ENCODE measurements around the gene FBXO34. TPM values are rescaled to one million over a fixed set of nuclear protein-coding genes. Genes with fewer than 3 reads are reported as not detected.

The FBXO34 gene
- total and polyA plus RNA-seq, 10 of the 15 experiments (the other 5 are each of a cell fraction or from before 2014, with no cell fraction given) = 5.6 to 22.8 (median 17.6) TPM

DNA sequence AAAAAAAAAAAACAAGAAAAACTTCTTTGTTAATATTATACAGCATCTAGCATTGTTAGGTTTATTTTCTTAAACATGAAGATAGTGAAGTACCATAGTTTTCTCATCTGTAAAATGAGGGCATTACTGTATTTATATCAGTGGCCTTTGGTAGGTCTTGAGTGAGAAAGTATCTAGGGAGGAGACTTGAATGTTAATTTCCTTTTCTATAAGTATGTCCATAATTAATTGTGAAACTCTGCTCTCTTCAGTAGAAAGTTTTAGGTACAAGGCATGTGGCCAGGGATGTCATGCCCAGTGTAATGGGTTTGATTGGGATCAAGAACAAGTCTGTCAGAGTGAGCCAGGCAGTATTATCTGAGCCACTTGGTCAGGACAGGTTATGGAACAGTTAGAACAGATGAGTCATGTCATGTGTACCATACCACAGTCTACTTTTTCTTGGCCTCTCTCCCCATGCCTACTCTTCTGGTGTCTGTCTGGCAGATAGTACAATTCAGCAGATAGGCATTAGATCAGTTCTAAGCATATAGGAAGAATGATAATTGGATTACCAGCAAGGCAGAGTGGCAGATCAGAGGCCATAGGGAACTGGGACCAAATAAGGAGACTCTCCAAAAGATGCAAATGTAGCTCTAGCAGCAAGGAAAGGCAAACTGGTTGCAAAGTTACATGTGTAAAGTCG, 30.4 kb downstream of the FBXO34 start:
- no peak overlapping the region; the same call in 1 of the 2 replicates for H3K27ac ChIP-seq (ENCODE audit: control insufficient read depth, insufficient read depth)
- POLR2A ChIA-PET = interaction anchor here (0.7 kb wide), 1 partner anchor 246 kb away, joined by 7 read pairs; no protein-coding TSS in a partner anchor
- DNase-seq (ENCODE audit: low read depth, low spot score) (no peak), ATAC-seq (peak; percentile 71), FAIRE-seq (no peak)
- H3K27me3 ChIP-seq (replicated peaks in 1 of 2; ENCODE audit: control insufficient read depth in 2 of 2, insufficient read depth in 2 of 2, low read length in 1 of 2) = no peaks in the 10 kb centered on the region
- no peak overlapping the region for H2AFZ ChIP-seq (ENCODE audit: control insufficient read depth, low read depth, low read length)
- RAD21 ChIA-PET (ENCODE audit: unreplicated experiment) = interaction anchor here (0.7 kb wide), 2 partner anchors 20 to 204 kb away, joined by 4 read pairs; no protein-coding TSS in a partner anchor
- TF ChIP-seq, protein P1, sequence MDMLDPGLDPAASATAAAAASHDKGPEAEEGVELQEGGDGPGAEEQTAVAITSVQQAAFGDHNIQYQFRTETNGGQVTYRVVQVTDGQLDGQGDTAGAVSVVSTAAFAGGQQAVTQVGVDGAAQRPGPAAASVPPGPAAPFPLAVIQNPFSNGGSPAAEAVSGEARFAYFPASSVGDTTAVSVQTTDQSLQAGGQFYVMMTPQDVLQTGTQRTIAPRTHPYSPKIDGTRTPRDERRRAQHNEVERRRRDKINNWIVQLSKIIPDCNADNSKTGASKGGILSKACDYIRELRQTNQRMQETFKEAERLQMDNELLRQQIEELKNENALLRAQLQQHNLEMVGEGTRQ (IDR thresholded peaks at IDR 0.05; ENCODE audit: borderline replicate concordance, low read depth, low read length) = no peak
- no peak for TF ChIP-seq EED (IDR thresholded peaks at IDR 0.05; ENCODE audit: low read depth)
- no peak for TF ChIP-seq ZZZ3 (IDR thresholded peaks at IDR 0.05; ENCODE audit: control insufficient read depth, insufficient read length, low read depth)
- TF ChIP-seq POLR2AphosphoS5 (IDR thresholded peaks at IDR 0.05; ENCODE audit: low read length) = no peak
- in situ Hi-C loops (cut with MboI) = no loop called here
- WGBS (ENCODE audit: insufficient coverage, insufficient replicate concordance, low lambda C conversion rate, missing lambda C conversion rate) = 95% methylated on average over 1 of the region's 1 CpG
- no peaks in the 10 kb centered on the region for H4K20me1 ChIP-seq (ENCODE audit: control insufficient read depth, insufficient read depth)
- no peaks in the 10 kb centered on the region; the same call in 2 of the 3 replicates for H3K9me3 ChIP-seq (replicated peaks; ENCODE audit: control insufficient read depth, insufficient read depth, low read length)
- no peak overlapping the region for H3K4me3 ChIP-seq
- CTCF ChIA-PET = interaction anchor here (4.4 kb wide), 1 partner anchor 30 kb away, joined by 20 read pairs; the partner anchor contains the start of gene FBXO34
- peaks cover 30% of the 10 kb centered on the region for H3K79me2 ChIP-seq (ENCODE audit: control insufficient read depth, insufficient read depth, low read length)
- intact Hi-C loops (cut with micrococcal nuclease; ENCODE audit: unreplicated experiment) = no loop called here
- peak overlapping the region; percentile 62 for H3K4me2 ChIP-seq (ENCODE audit: control insufficient read depth, insufficient read depth)
- H3K4me1 ChIP-seq (ENCODE audit: control insufficient read depth, insufficient read depth, low read length) = peaks cover 43% of the 10 kb centered on the region
- BruUV-seq (replicated peaks) = no TSS peak
- H3K36me3 ChIP-seq (ENCODE audit: control insufficient read depth in 2 of 2, insufficient read depth in 2 of 2, low read length in 1 of 2) = no peaks in the 10 kb centered on the region; a peak in 1 of 4 replicates
- SMC1A ChIA-PET (ENCODE audit: uncharacterized antibody, unreplicated experiment) = interaction anchor here (0.9 to 1.5 kb wide), 2 partner anchors 10 to 19 kb away, joined by 3 read pairs; no protein-coding TSS in a partner anchor
- H3K9ac ChIP-seq (ENCODE audit: control insufficient read depth, insufficient read depth, low read length) = no peak overlapping the region

Measured in GM12878 (cell line).